Measurements from ENCODE around the gene UGT1A8. TPM values are rescaled to one million over a fixed set of nuclear protein-coding genes. Genes with fewer than 3 reads are reported as not detected.

The UGT1A8 gene
- total RNA-seq, 2 experiments from 2014 or later = not detected

DNA sequence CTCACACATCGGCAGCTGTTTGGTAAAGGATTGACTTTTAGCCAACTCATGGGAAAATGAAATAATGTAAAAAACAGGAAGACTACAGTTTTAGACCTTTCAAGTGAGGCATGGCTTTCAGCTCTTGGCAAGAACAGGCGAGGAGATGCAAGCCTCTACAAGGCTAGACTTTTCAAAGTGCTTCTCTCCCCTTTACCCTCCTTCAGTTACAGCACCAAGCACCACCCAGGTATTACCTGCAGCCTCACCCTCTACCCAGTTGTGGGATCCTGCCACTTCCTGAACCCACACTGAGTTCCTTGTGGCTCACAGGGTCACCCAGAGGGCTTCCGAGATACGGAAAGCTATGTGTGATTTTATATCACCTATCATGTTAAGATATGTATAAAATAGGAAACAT, 33.5 kb downstream of the UGT1A8 start:
- Mint-ChIP-seq H3K9me3 (peaks cover 6% of the 10 kb centered on the region), H3K36me3 (ENCODE audit: low read depth) (no peaks in the 10 kb centered on the region), H3K27me3 (peaks cover 51% of the 10 kb centered on the region)

DNA sequence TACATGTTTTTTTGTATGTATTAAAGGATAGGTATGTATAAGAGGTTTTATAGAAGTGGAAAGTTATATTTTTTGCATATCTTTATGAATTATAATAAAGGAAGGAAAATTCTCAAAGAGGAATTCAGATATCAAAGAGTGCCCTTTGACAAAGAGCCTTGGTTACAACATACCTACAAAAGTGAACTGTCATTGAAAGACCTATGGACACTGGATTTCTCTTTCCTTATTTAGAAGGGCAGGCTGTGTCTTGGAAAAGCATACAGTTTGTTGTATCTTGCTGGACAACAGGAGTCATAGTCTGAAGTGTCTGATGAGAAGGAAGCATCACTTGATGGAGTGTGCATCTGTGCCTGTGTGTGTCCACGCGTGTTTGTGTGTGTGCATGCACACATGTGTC, 34.0 kb downstream of the UGT1A8 start:
- H3K36me3 ChIP-seq (ENCODE audit: insufficient read depth, low read length) = no peaks in the 10 kb centered on the region
- intact Hi-C loops (cut with DNase I, micrococcal nuclease) = no loop called here
- Mint-ChIP-seq H3K4me1 (ENCODE audit: low read depth) (no peaks in the 10 kb centered on the region), H3K9me3 (peaks cover 4% of the 10 kb centered on the region), H3K36me3 (ENCODE audit: low read depth) (no peaks in the 10 kb centered on the region), H3K27ac (no peak overlapping the region), H3K4me3 (no peak overlapping the region), H3K27me3 (peaks cover 49% of the 10 kb centered on the region)
- H3K27ac ChIP-seq (ENCODE audit: low read depth in 1 of 2, low read length in 2 of 2) = no peak overlapping the region
- CTCF ChIA-PET = no interaction called here
- ATAC-seq (ENCODE audit: poor library complexity) (no peak), DNase-seq (no peak)
- TF ChIP-seq, protein P1, sequence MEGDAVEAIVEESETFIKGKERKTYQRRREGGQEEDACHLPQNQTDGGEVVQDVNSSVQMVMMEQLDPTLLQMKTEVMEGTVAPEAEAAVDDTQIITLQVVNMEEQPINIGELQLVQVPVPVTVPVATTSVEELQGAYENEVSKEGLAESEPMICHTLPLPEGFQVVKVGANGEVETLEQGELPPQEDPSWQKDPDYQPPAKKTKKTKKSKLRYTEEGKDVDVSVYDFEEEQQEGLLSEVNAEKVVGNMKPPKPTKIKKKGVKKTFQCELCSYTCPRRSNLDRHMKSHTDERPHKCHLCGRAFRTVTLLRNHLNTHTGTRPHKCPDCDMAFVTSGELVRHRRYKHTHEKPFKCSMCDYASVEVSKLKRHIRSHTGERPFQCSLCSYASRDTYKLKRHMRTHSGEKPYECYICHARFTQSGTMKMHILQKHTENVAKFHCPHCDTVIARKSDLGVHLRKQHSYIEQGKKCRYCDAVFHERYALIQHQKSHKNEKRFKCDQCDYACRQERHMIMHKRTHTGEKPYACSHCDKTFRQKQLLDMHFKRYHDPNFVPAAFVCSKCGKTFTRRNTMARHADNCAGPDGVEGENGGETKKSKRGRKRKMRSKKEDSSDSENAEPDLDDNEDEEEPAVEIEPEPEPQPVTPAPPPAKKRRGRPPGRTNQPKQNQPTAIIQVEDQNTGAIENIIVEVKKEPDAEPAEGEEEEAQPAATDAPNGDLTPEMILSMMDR (IDR thresholded peaks at IDR 0.05) = no peak
- POLR2A ChIA-PET = no interaction called here
- no peaks in the 10 kb centered on the region for H3K4me1 ChIP-seq (ENCODE audit: insufficient read depth, low read length)
- H3K4me3 ChIP-seq (ENCODE audit: low read length) = no peak overlapping the region
- no peaks in the 10 kb centered on the region for H3K9me3 ChIP-seq (ENCODE audit: control insufficient read depth in 1 of 2, insufficient read depth in 1 of 2, low read length in 2 of 2)
- peaks cover 0 to 4% of the 10 kb centered on the region in 2 experiments for H3K27me3 ChIP-seq (ENCODE audit: control insufficient read depth in 1 of 2, insufficient read depth in 2 of 2, low read length in 2 of 2)

More for the DNA sequence above, 33.5 kb downstream of the UGT1A8 start:
- no peak for ATAC-seq (ENCODE audit: poor library complexity)
- Histone ChIP-seq H3K4me1 (ENCODE audit: insufficient read depth, low read length) (no peaks in the 10 kb centered on the region), H3K27me3 (ENCODE audit: control insufficient read depth in 1 of 2, insufficient read depth in 2 of 2, low read length in 2 of 2) (peaks cover 0 to 4% of the 10 kb centered on the region in 2 experiments), H3K9me3 (ENCODE audit: control insufficient read depth in 1 of 2, insufficient read depth in 1 of 2, low read length in 2 of 2) (peaks cover 2 to 3% of the 10 kb centered on the region in 2 experiments), H3K27ac (ENCODE audit: low read depth in 1 of 2, low read length in 2 of 2) (no peak overlapping the region), H3K4me3 (ENCODE audit: low read length) (no peak overlapping the region), H3K36me3 (ENCODE audit: insufficient read depth, low read length) (no peaks in the 10 kb centered on the region)
- no peak overlapping the region for H3K27ac Mint-ChIP-seq
- TF ChIP-seq, protein P1 (IDR thresholded peaks at IDR 0.05) = no peak
- intact Hi-C loops (cut with DNase I, micrococcal nuclease) = no loop called here
- no peak overlapping the region for H3K4me3 Mint-ChIP-seq
- ChIA-PET CTCF (no interaction called here), POLR2A (no interaction called here)
- H3K4me1 Mint-ChIP-seq (ENCODE audit: low read depth) = no peaks in the 10 kb centered on the region
- DNase-seq = no peak

DNA sequence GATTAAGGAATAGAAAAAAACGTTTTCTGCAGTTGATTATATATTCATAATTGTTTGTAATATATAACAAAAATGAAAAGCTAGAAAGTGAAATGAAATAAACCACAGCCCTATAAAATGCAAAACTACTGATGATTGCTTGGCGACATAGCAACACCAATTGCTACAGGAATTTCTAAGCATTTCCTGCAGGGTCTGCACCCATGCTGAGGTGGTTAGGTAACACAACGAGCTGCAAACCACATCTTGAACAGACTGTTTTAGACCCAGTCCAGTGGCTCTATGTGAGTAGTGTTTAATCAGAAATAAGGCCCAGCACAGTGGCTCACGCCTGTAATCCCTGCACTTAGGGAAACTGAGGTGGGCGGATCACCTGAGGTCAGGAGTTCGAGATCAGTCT, 37.1 kb downstream of the UGT1A8 start:
- Mint-ChIP-seq H3K9me3 (no peaks in the 10 kb centered on the region), H3K4me1 (ENCODE audit: low read depth) (no peaks in the 10 kb centered on the region), H3K4me3 (no peak overlapping the region), H3K27ac (no peak overlapping the region), H3K36me3 (ENCODE audit: low read depth) (no peaks in the 10 kb centered on the region), H3K27me3 (peaks cover 40% of the 10 kb centered on the region)
- POLR2A ChIA-PET = no interaction called here
- H3K4me3 ChIP-seq (ENCODE audit: low read length) = no peak overlapping the region
- H3K27ac ChIP-seq (ENCODE audit: low read depth in 1 of 2, low read length in 2 of 2) = no peak overlapping the region
- TF ChIP-seq, protein P1 (IDR thresholded peaks at IDR 0.05) = no peak
- intact Hi-C loops (cut with DNase I, micrococcal nuclease) = no loop called here
- no peaks in the 10 kb centered on the region for H3K9me3 ChIP-seq (ENCODE audit: control insufficient read depth in 1 of 2, insufficient read depth in 1 of 2, low read length in 2 of 2)
- no peak for DNase-seq
- no peak for ATAC-seq (ENCODE audit: poor library complexity)
- peaks cover 0 to 4% of the 10 kb centered on the region in 2 experiments for H3K27me3 ChIP-seq (ENCODE audit: control insufficient read depth in 1 of 2, insufficient read depth in 2 of 2, low read length in 2 of 2)
- H3K4me1 ChIP-seq (ENCODE audit: insufficient read depth, low read length) = no peaks in the 10 kb centered on the region
- CTCF ChIA-PET = no interaction called here
- no peaks in the 10 kb centered on the region for H3K36me3 ChIP-seq (ENCODE audit: insufficient read depth, low read length)
